Loucy (cell line): ENCODE results near the gene CPSF2.

Experiments
- H2AFZ ChIP-seq: fragments of 200-600 bp; sonication (generic); 2 replicates; pipeline ENCODE4 v1.6.0; 2016; ENCODE audit warnings: antibody characterized with exemption, mild to moderate bottlenecking, low read length, moderate library complexity
- H3F3A ChIP-seq: fragments of 200-600 bp; 2 replicates; pipeline ENCODE4 v1.6.0; 2016; ENCODE audit warnings: antibody characterized with exemption, low read depth, mild to moderate bottlenecking
- H3K27me3 ChIP-seq: fragments of 200-600 bp; sonication (generic); 2 replicates; pipeline ENCODE4 v1.6.1; 2014; ENCODE audit warnings: low read length, mild to moderate bottlenecking; ENCODE audit not compliant: insufficient read depth, poor library complexity, severe bottlenecking
- H3K36me3 ChIP-seq: fragments of 200-600 bp; sonication (generic); 2 replicates; pipeline ENCODE4 v1.6.1; 2016; ENCODE audit warnings: low read length; ENCODE audit not compliant: insufficient read depth
- H3K4me1 ChIP-seq: fragments of 200-600 bp; sonication (generic); 2 replicates; pipeline ENCODE4 v1.5.1; 2014; ENCODE audit warnings: low read length, mild to moderate bottlenecking; ENCODE audit not compliant: insufficient read depth, poor library complexity, severe bottlenecking
- H3K4me2 ChIP-seq: fragments of 200-600 bp; sonication (generic); 2 replicates; pipeline ENCODE4 v1.6.0; 2014; ENCODE audit warnings: antibody characterized with exemption, low read length, low read depth, mild to moderate bottlenecking; ENCODE audit not compliant: poor library complexity, severe bottlenecking
- H3K4me3 ChIP-seq: fragments of 200-600 bp; sonication (generic); 2 replicates; pipeline ENCODE4 v1.5.1; 2014; ENCODE audit warnings: low read length, mild to moderate bottlenecking, mixed read lengths; ENCODE audit not compliant: poor library complexity, severe bottlenecking
- H3K79me2 ChIP-seq: fragments of 200-600 bp; sonication (generic); 2 replicates; pipeline ENCODE4 v1.6.1; 2014; ENCODE audit warnings: low read length; ENCODE audit not compliant: insufficient read depth
- H3K9ac ChIP-seq: fragments of 200-600 bp; sonication (generic); 2 replicates; pipeline ENCODE4 v1.6.0; 2014; ENCODE audit warnings: mild to moderate bottlenecking, low read depth, low read length, moderate library complexity; ENCODE audit not compliant: poor library complexity, severe bottlenecking
- H3K9me2 ChIP-seq: fragments of 200-600 bp; sonication (generic); replicated peaks from 2 replicates; pipeline ENCODE4 v1.6.1; 2016; ENCODE audit warnings: low read depth, low read length, mixed read lengths
- H3K9me3 ChIP-seq: fragments of 200-600 bp; sonication (generic); 2 replicates; pipeline ENCODE4 v1.6.1; 2014; ENCODE audit warnings: mild to moderate bottlenecking, antibody characterized with exemption, low read length, low read depth; ENCODE audit not compliant: insufficient read depth
- H4K20me1 ChIP-seq: fragments of 200-600 bp; sonication (generic); 2 replicates; pipeline ENCODE4 v1.6.0; 2014; ENCODE audit warnings: antibody characterized with exemption, low read length, mild to moderate bottlenecking; ENCODE audit not compliant: insufficient read depth, poor library complexity, severe bottlenecking
- EZH2phosphoT487 ChIP-seq: fragments of 200-600 bp; IDR thresholded peaks from 2 replicates; pipeline ENCODE4 v1.6.1; 2018; ENCODE audit warnings: antibody characterized with exemption, mild to moderate bottlenecking, moderate library complexity, borderline replicate concordance
- TF ChIP-seq, protein P1 (sequence below): fragments of 200-600 bp; sonication (generic); conservative IDR thresholded peaks from 2 replicates; pipeline ENCODE4 v1.5.1; 2014; ENCODE audit warnings: mild to moderate bottlenecking, antibody characterized with exemption, low read length

Gene CPSF2

GRCh38 chr14:92203116-92203515, 81.3 kb downstream of the CPSF2 start:
- Histone ChIP-seq H3F3A (no peaks in the 10 kb centered on the region), H3K4me1 (no peaks in the 10 kb centered on the region), H3K79me2 (no peaks in the 10 kb centered on the region), H3K4me2 (no peak overlapping the region), H3K4me3 (no peak overlapping the region), H3K9me2 (no peaks in the 10 kb centered on the region), H3K27me3 (no peaks in the 10 kb centered on the region), H3K9ac (no peak overlapping the region), H2AFZ (no peak overlapping the region), H3K36me3 (no peaks in the 10 kb centered on the region), H4K20me1 (no peaks in the 10 kb centered on the region), H3K9me3 (no peaks in the 10 kb centered on the region)
- no peak for TF ChIP-seq EZH2phosphoT487
- TF ChIP-seq, protein P1, sequence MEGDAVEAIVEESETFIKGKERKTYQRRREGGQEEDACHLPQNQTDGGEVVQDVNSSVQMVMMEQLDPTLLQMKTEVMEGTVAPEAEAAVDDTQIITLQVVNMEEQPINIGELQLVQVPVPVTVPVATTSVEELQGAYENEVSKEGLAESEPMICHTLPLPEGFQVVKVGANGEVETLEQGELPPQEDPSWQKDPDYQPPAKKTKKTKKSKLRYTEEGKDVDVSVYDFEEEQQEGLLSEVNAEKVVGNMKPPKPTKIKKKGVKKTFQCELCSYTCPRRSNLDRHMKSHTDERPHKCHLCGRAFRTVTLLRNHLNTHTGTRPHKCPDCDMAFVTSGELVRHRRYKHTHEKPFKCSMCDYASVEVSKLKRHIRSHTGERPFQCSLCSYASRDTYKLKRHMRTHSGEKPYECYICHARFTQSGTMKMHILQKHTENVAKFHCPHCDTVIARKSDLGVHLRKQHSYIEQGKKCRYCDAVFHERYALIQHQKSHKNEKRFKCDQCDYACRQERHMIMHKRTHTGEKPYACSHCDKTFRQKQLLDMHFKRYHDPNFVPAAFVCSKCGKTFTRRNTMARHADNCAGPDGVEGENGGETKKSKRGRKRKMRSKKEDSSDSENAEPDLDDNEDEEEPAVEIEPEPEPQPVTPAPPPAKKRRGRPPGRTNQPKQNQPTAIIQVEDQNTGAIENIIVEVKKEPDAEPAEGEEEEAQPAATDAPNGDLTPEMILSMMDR, result no peak

DNA sequence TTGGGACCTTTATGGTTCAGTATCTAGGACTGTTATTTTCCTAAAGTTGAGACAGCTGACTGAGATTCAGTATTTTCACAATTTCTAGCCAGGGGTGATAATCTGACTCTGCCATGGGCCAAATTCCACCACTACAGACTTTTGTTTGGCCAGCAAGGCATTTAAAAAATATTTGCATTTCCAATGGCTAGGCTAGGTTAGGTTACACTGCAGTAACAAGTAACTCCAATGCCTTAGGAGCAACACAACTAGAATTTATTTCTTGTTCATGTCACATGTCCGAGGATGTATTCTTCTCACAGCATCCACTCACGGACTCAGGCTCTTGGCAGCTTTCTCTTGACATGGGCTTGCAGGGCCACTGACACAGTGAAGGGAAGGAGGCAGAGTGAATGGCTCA, 83.0 kb downstream of the CPSF2 start:
- no peaks in the 10 kb centered on the region for H3K4me1 ChIP-seq
- H3K79me2 ChIP-seq, result no peaks in the 10 kb centered on the region
- H3K4me2 ChIP-seq, result no peak overlapping the region
- H2AFZ ChIP-seq, result no peak overlapping the region
- no peaks in the 10 kb centered on the region for H3K36me3 ChIP-seq
- TF ChIP-seq EZH2phosphoT487, result no peak
- TF ChIP-seq, protein P1, result no peak
- no peaks in the 10 kb centered on the region for H4K20me1 ChIP-seq
- H3K9me3 ChIP-seq, result no peaks in the 10 kb centered on the region
- H3K27me3 ChIP-seq, result no peaks in the 10 kb centered on the region
- H3K9ac ChIP-seq, result no peak overlapping the region
- no peaks in the 10 kb centered on the region for H3K9me2 ChIP-seq
- H3F3A ChIP-seq, result no peaks in the 10 kb centered on the region
- H3K4me3 ChIP-seq, result no peak overlapping the region

DNA sequence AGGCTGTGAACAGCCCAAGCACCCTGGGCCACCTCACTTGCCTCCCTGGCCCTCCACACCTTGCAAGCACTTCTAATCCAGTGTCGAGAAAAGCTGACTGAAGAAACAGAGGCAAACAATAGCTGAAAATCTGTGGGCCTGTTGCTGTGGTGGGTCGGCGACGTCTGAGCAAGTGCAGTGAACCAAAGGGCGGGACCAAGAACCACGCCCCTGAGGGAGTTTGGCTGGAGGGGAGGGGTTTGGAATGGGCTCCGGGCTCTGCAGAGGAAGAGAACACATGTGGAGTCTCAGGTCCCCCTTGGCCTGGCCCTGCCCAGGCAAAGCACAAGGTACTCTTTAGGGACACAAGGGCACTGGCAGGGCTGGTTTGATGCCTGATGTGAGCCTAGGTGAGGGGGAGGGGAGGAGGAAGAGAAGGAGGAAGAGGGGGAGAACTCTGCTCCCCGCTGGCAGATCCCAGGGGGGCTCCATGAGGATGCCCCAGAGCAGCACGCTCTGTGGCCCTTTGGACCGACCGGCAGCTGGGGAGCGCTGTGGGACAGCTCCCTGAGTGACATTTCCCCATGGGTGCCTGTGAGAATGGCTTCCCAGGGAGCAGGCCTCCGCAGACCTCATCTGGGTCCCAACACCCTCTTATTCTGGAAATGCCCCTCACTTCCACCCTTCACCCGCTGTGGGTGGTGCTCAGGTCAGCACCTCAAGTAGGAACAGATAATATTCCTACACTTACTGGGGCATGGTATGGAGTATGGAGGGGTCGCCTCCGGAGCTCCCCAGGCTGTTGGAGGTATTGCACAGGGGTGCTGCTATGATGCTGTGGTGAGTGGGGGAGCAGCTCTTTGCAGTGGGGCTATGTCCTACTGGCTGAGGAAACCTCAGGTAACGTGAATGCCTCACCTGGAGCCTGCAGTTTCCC, 85.5 kb downstream of the CPSF2 start:
- no peak overlapping the region for H3K9ac ChIP-seq
- no peaks in the 10 kb centered on the region for H3K27me3 ChIP-seq
- no peaks in the 10 kb centered on the region for H3K4me1 ChIP-seq
- H3K9me3 ChIP-seq, result no peaks in the 10 kb centered on the region
- no peak overlapping the region for H3K4me3 ChIP-seq
- no peaks in the 10 kb centered on the region for H3K9me2 ChIP-seq
- H3K4me2 ChIP-seq, result no peak overlapping the region
- no peaks in the 10 kb centered on the region for H3K79me2 ChIP-seq
- TF ChIP-seq, protein P1, result no peak
- TF ChIP-seq EZH2phosphoT487, result no peak
- H3K36me3 ChIP-seq, result no peaks in the 10 kb centered on the region
- no peak overlapping the region for H2AFZ ChIP-seq
- no peaks in the 10 kb centered on the region for H3F3A ChIP-seq
- H4K20me1 ChIP-seq, result no peaks in the 10 kb centered on the region
